Esophagus muscularis mucosa (tissue), 4 donors: Measurements from ENCODE around the gene FAM193A.

ENCODE experiments used
- EP300 ChIP-seq: sonication (generic); formaldehyde crosslinking; IDR thresholded peaks from one replicate; pipeline ENCODE4 v1.6.1; 2017; ENCODE audit warnings: antibody characterized with exemption
- POLR2A ChIP-seq: fragments of 450-650 bp; IDR thresholded peaks from one replicate; pipeline ENCODE4 v1.6.1; 2017; ENCODE audit warnings: antibody characterized with exemption, moderate library complexity, mild to moderate bottlenecking, low read depth
- TF ChIP-seq, protein P1 (sequence below), 3 experiments: fragments of 200-600 bp in 2 of 3; fragments of 450-650 bp in 1 of 3; sonication (generic) in 2 of 3; IDR thresholded peaks; one replicate each; pipeline ENCODE4 v1.5.1; 2017 to 2019; ENCODE audit warnings: antibody characterized with exemption in 3 of 3, mild to moderate bottlenecking in 2 of 3, moderate library complexity in 1 of 3

DNA sequence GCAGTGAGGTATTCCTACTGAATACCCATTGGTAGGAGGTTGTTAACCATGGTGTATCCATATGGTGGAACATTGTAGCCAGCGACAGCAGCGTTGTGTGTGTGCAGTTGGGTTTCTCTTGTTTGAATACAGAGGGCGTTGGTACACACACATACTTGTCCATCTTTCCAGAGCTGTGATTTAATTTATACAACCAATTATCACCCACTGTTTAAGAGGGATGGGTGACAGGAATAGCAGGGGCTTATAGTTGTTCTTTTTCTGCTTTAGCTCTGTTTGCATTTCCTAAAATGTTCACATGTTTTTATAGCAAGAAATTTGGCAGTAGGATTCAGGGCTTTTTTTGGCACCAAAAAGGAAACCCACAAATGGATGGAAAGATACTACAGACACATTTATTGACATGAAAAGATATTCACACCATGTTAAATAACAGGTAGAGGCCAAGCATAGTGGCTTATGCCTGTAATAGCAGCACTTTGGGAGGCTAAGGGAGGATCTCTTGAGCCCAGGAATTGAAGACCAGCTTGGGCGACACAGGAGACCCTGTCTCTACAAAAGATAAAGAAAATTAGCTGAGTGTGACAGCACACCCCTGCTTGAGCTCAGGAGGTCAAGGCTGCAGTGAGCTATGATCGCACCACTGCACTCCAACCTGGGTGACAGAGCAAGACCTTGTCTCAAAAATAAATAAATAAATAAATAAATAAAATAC is 159.1 kb downstream of the FAM193A start:
- TF ChIP-seq, protein P1, sequence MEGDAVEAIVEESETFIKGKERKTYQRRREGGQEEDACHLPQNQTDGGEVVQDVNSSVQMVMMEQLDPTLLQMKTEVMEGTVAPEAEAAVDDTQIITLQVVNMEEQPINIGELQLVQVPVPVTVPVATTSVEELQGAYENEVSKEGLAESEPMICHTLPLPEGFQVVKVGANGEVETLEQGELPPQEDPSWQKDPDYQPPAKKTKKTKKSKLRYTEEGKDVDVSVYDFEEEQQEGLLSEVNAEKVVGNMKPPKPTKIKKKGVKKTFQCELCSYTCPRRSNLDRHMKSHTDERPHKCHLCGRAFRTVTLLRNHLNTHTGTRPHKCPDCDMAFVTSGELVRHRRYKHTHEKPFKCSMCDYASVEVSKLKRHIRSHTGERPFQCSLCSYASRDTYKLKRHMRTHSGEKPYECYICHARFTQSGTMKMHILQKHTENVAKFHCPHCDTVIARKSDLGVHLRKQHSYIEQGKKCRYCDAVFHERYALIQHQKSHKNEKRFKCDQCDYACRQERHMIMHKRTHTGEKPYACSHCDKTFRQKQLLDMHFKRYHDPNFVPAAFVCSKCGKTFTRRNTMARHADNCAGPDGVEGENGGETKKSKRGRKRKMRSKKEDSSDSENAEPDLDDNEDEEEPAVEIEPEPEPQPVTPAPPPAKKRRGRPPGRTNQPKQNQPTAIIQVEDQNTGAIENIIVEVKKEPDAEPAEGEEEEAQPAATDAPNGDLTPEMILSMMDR (IDR thresholded peaks at IDR 0.05) = no peak
- TF ChIP-seq POLR2A (no peak), EP300 (no peak)
